22Rv1 (cell line): ENCODE results near the gene SH2D4B.

ENCODE experiments used
- ZFX ChIP-seq: fragments of 450-650 bp; IDR thresholded peaks from 2 replicates; pipeline ENCODE4 v1.6.1; 2017; ENCODE audit warnings: antibody characterized with exemption, borderline replicate concordance
- TF ChIP-seq, protein P1 (sequence below): fragments of 450-650 bp; IDR thresholded peaks from 2 replicates; pipeline ENCODE4 v1.5.1; 2017; ENCODE audit warnings: mild to moderate bottlenecking

DNA sequence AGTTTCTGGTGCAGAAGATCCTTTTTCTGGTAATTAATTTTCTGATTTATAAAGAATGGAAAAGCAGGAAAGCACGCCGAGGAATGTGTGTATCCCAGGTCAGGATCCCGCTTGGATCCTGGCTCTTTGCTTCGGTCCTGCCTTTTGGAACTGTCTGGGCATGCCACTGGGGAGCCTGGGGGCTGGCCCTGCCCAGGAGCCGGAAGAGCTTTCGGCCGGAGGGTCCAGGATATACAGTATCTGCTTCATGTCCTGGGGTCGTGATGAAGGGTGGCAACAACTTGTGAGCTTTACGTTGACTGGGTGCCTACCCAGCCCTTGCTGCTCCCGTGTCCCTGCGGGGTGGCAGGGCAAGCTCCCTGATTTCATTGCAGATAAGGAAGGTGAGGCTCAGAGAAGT is 2.4 kb downstream of the SH2D4B start:
- TF ChIP-seq, protein P1, sequence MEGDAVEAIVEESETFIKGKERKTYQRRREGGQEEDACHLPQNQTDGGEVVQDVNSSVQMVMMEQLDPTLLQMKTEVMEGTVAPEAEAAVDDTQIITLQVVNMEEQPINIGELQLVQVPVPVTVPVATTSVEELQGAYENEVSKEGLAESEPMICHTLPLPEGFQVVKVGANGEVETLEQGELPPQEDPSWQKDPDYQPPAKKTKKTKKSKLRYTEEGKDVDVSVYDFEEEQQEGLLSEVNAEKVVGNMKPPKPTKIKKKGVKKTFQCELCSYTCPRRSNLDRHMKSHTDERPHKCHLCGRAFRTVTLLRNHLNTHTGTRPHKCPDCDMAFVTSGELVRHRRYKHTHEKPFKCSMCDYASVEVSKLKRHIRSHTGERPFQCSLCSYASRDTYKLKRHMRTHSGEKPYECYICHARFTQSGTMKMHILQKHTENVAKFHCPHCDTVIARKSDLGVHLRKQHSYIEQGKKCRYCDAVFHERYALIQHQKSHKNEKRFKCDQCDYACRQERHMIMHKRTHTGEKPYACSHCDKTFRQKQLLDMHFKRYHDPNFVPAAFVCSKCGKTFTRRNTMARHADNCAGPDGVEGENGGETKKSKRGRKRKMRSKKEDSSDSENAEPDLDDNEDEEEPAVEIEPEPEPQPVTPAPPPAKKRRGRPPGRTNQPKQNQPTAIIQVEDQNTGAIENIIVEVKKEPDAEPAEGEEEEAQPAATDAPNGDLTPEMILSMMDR, result no peak
- no peak for TF ChIP-seq ZFX
